PC-9 (cell line): ENCODE measurements around the gene CTNND2. TPM values are rescaled to one million over a fixed set of nuclear protein-coding genes. Genes with fewer than 3 reads are reported as not detected.

Experiments
- BruUV-seq: library from RNA; stranded (reverse); fragments of 400-500 nt; replicated peaks from 2 replicates; lab custom pipeline; 2021; lab: Mats Ljungman, UMichigan
- CTCF ChIA-PET: fragments of 300-600 bp; sonication (Branson Sonifier 250); formaldehyde crosslinking; loops from one replicate; lab custom pipeline; 2022; ENCODE audit warnings: antibody characterized with exemption; lab: Charles Lee
- POLR2A ChIA-PET: fragments of 300-600 bp; sonication (Branson Sonifier 250); formaldehyde crosslinking; loops from one replicate; lab custom pipeline; 2022; ENCODE audit warnings: antibody characterized with exemption; ENCODE audit not compliant: unreplicated experiment; lab: Charles Lee
- DNase-seq, 2 experiments: peaks; one replicate each; pipeline versions ENCODE4 v3.0.0 to v3.0.0-alpha.2; 2015 to 2022; ENCODE audit warnings: mixed read lengths in 1 of 2
- H2AFZ ChIP-seq: fragments of 200-600 bp; sonication (generic); 2 replicates; pipeline ENCODE4 v1.8.1; 2017; ENCODE audit warnings: antibody characterized with exemption
- H3F3A ChIP-seq: fragments of 200-600 bp; sonication (generic); 2 replicates; pipeline ENCODE4 v1.8.1; 2017; ENCODE audit warnings: antibody characterized with exemption, mild to moderate bottlenecking, low read depth; ENCODE audit not compliant: insufficient read depth
- H3K27ac ChIP-seq: fragments of 200-600 bp; sonication (generic); 2 replicates; pipeline ENCODE4 v1.6.1; 2016; ENCODE audit warnings: mixed run types
- H3K27me3 ChIP-seq: fragments of 200-600 bp; sonication (generic); 2 replicates; pipeline ENCODE4 v1.6.1; 2016; ENCODE audit warnings: low read depth, mixed run types; ENCODE audit not compliant: insufficient read depth
- H3K36me3 ChIP-seq: fragments of 200-600 bp; sonication (generic); 2 replicates; pipeline ENCODE4 v1.6.1; 2016; ENCODE audit warnings: low read depth, mixed run types
- H3K4me1 ChIP-seq: fragments of 200-600 bp; sonication (generic); replicated peaks from 2 replicates; pipeline ENCODE4 v1.6.1; 2016; ENCODE audit warnings: mixed run types; ENCODE audit not compliant: insufficient read depth
- H3K4me2 ChIP-seq: fragments of 200-600 bp; sonication (generic); 2 replicates; pipeline ENCODE4 v1.6.1; 2017; ENCODE audit warnings: mixed run types
- H3K4me3 ChIP-seq: fragments of 200-600 bp; sonication (generic); 2 replicates; pipeline ENCODE4 v1.6.1; 2016; ENCODE audit warnings: mixed run types
- H3K79me2 ChIP-seq: fragments of 200-600 bp; sonication (generic); 2 replicates; pipeline ENCODE4 v1.6.1; 2017; ENCODE audit warnings: low read depth, mixed run types
- H3K9me2 ChIP-seq: fragments of 200-600 bp; sonication (generic); 2 replicates; pipeline ENCODE4 v1.8.1; 2017; ENCODE audit warnings: mild to moderate bottlenecking; ENCODE audit not compliant: insufficient read depth
- H3K9me3 ChIP-seq: fragments of 200-600 bp; sonication (generic); 2 replicates; pipeline ENCODE4 v1.8.1; 2016; ENCODE audit warnings: low read depth; ENCODE audit not compliant: insufficient read depth
- H4K20me1 ChIP-seq: fragments of 200-600 bp; sonication (generic); 2 replicates; pipeline ENCODE4 v1.8.1; 2017; ENCODE audit not compliant: insufficient read depth
- CTCF ChIP-seq: fragments of 200-600 bp; sonication (generic); conservative IDR thresholded peaks from 2 replicates; pipeline ENCODE4 v1.6.1; 2017; ENCODE audit warnings: mixed run types, antibody characterized with exemption, mild to moderate bottlenecking, moderate library complexity
- EZH2 ChIP-seq: fragments of 200-600 bp; sonication (generic); IDR thresholded peaks from 2 replicates; pipeline ENCODE4 v1.8.0; 2017; ENCODE audit warnings: antibody characterized with exemption, low read depth
- intact Hi-C: fragments of 100-400 bp; cut with micrococcal nuclease; formaldehyde crosslinking; loops from one replicate; pipeline ENCODE4 v1.10.0; 2022; ENCODE audit not compliant: unreplicated experiment
- total RNA-seq: library from RNA; stranded (reverse); gene quantifications from 2 replicates; pipeline ENCODE4 v1.2.3, GENCODE V29; 2021

CTNND2 gene
- total RNA-seq, 1 experiment from 2014 or later: not detected

DNA sequence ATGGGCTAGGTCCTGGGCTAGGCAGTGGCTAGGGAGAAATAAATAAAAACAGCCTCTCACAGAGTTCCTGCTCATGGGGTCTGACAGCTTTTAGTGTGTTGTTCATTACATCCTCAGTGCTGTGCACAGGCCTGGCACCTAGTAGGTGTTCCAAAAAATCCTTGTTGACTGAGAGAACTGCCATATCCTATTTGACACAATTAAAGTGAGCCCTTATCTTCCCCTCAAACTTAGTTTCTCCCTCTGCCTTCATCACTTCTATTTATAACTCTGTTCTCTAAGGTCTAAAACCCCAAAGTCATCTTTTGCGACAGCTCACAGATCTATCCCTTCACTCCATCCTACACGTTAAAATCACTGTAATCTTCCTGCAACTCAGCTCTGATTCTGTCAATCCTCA is 594.1 kb downstream of the CTNND2 start:
- no peaks in the 10 kb centered on the region for H3K79me2 ChIP-seq
- no peaks in the 10 kb centered on the region for H4K20me1 ChIP-seq
- TF ChIP-seq CTCF: no peak
- no peaks in the 10 kb centered on the region for H3K9me3 ChIP-seq
- POLR2A ChIA-PET: no interaction called here
- no peak overlapping the region for H3K4me3 ChIP-seq
- no peak overlapping the region for H2AFZ ChIP-seq
- no peak overlapping the region for H3K4me2 ChIP-seq
- H3F3A ChIP-seq: no peaks in the 10 kb centered on the region
- intact Hi-C loops: no loop called here
- no TSS peak for BruUV-seq
- CTCF ChIA-PET: no interaction called here
- no peaks in the 10 kb centered on the region for H3K4me1 ChIP-seq
- no peak overlapping the region for H3K27ac ChIP-seq
- no peaks in the 10 kb centered on the region for H3K36me3 ChIP-seq
- H3K9me2 ChIP-seq: no peaks in the 10 kb centered on the region
- peaks cover 55% of the 10 kb centered on the region for H3K27me3 ChIP-seq
- no peak for DNase-seq

- H2AFZ ChIP-seq: no peak overlapping the region
- intact Hi-C loops: no loop called here
- TF ChIP-seq CTCF (no peak), EZH2 (no peak)
- no peaks in the 10 kb centered on the region for H3K4me1 ChIP-seq
- H3K27ac ChIP-seq: no peak overlapping the region
- H3K79me2 ChIP-seq: no peaks in the 10 kb centered on the region
- BruUV-seq: no TSS peak
- ChIA-PET CTCF (no interaction called here), POLR2A (no interaction called here)
- no peak for DNase-seq
- no peaks in the 10 kb centered on the region for H4K20me1 ChIP-seq
- H3K36me3 ChIP-seq: no peaks in the 10 kb centered on the region
- no peak overlapping the region for H3K4me2 ChIP-seq
- no peaks in the 10 kb centered on the region for H3K9me2 ChIP-seq
- peaks cover 70% of the 10 kb centered on the region for H3K27me3 ChIP-seq
- no peaks in the 10 kb centered on the region for H3F3A ChIP-seq
- no peak overlapping the region for H3K4me3 ChIP-seq
- no peaks in the 10 kb centered on the region for H3K9me3 ChIP-seq
Observed at GRCh38 chr5:11306365-11306764, 597.9 kb downstream of the CTNND2 start.

GRCh38 chr5:11305245-11305644 is 599.0 kb downstream of the CTNND2 start:
- Histone ChIP-seq H3K27me3 (peaks cover 79% of the 10 kb centered on the region), H3K4me1 (no peaks in the 10 kb centered on the region), H3K9me2 (no peaks in the 10 kb centered on the region), H3K9me3 (no peaks in the 10 kb centered on the region), H3K36me3 (no peaks in the 10 kb centered on the region), H3F3A (no peaks in the 10 kb centered on the region), H3K4me3 (no peak overlapping the region), H3K79me2 (no peaks in the 10 kb centered on the region), H3K4me2 (no peak overlapping the region), H3K27ac (no peak overlapping the region), H2AFZ (no peak overlapping the region), H4K20me1 (no peaks in the 10 kb centered on the region)
- TF ChIP-seq CTCF (no peak), EZH2 (no peak)
- intact Hi-C loops: no loop called here
- no TSS peak for BruUV-seq
- ChIA-PET CTCF (no interaction called here), POLR2A (no interaction called here)
- no peak for DNase-seq
